ENCODE measurements around the gene EXOC2.

GRCh38 chr6:710601-711571, 17.9 kb upstream of the EXOC2 start:
- TF ChIP-seq CTCF (IDR thresholded peaks at IDR 0.05; ENCODE audit: low read length), result no peak
- TF ChIP-seq EZH2 (IDR thresholded peaks at IDR 0.05; ENCODE audit: borderline replicate concordance, low read length), result no peak

Data from OCI-LY1 (cell line).